Retina (tissue), 1 donor: Measurements from ENCODE around the gene OMD.

Experiments used
- DNase-seq: peaks from one replicate; pipeline ENCODE4 v3.0.0-alpha.2; 2016

Gene OMD

GRCh38 chr9:92408747-92409478 is 15.4 kb downstream of the OMD start:
- no peak for DNase-seq

- DNase-seq = no peak
These were observed 16.5 kb downstream of the OMD start for GRCh38 chr9:92407818-92408217.

GRCh38 chr9:92406477-92406876 is 17.8 kb downstream of the OMD start:
- no peak for DNase-seq

GRCh38 chr9:92405818-92406217 is 18.5 kb downstream of the OMD start:
- DNase-seq = no peak

GRCh38 chr9:92404042-92404836 is 20.0 kb downstream of the OMD start, which contains the start of gene OGN:
TSS of gene OGN (minus strand) at chr9:92404578. CDS start at chr9:92403407, 1,171 bp downstream.
- DNase-seq = no peak

GRCh38 chr9:92402826-92403745 is 21.2 kb downstream of the OMD start:
- DNase-seq = no peak

- DNase-seq = no peak
These were observed 21.9 kb downstream of the OMD start for GRCh38 chr9:92402360-92402759.

GRCh38 chr9:92397853-92398252 is 26.4 kb downstream of the OMD start:
- DNase-seq = no peak

- DNase-seq = no peak
These were observed 28.7 kb downstream of the OMD start for GRCh38 chr9:92395617-92396016.

GRCh38 chr9:92393686-92394085 is 30.6 kb downstream of the OMD start:
- no peak for DNase-seq

- DNase-seq = no peak
These were observed 31.6 kb downstream of the OMD start for GRCh38 chr9:92392690-92393089.

GRCh38 chr9:92385953-92386352 is 38.3 kb downstream of the OMD start:
- no peak for DNase-seq

GRCh38 chr9:92385477-92385876 is 38.8 kb downstream of the OMD start:
- DNase-seq = no peak

- no peak for DNase-seq
These were observed 39.3 kb downstream of the OMD start for GRCh38 chr9:92385001-92385400.

GRCh38 chr9:92384375-92384774 is 39.9 kb downstream of the OMD start:
- no peak for DNase-seq

GRCh38 chr9:92381775-92382174 is 42.5 kb downstream of the OMD start:
- no peak for DNase-seq

GRCh38 chr9:92380603-92381002 is 43.7 kb downstream of the OMD start:
- DNase-seq = no peak

GRCh38 chr9:92378865-92379560 is 45.3 kb downstream of the OMD start:
- no peak for DNase-seq

- no peak for DNase-seq
These were observed 46.4 kb downstream of the OMD start for GRCh38 chr9:92377876-92378275.

- DNase-seq = no peak
These were observed 51.1 kb downstream of the OMD start for GRCh38 chr9:92373167-92373566.

GRCh38 chr9:92369075-92369474 is 55.2 kb downstream of the OMD start:
- DNase-seq = no peak
